ENCODE measurements around the gene CD93.

CD93 gene

DNA sequence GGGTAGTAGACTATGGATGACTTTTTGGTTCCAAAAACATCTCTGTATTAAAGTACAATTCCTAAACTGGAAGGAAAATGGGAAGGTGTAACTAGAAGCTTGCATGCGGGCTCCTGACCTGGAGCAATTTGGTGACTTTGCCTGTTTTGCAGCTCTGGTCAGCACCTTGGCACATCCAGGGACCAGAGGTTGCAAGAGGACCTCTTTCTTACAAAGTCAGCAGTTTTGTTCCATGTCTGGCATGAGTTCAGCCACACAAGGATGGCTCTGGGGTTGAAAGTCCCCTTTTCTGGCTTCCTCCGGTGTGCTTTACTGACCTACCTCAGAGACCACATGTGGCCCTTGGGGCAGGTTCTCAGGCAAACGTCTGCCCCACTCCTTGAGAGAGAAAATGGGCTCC is 22.7 kb upstream of the CD93 start:
- Histone ChIP-seq H3K4me3 (no peak overlapping the region), H3K36me3 (no peaks in the 10 kb centered on the region), H3K27ac (no peak overlapping the region), H3K9me3 (no peaks in the 10 kb centered on the region), H3K27me3 (no peaks in the 10 kb centered on the region), H3K4me1 (peaks cover 0 to 8% (median 0%) of the 10 kb centered on the region in 4 donors)
- TF ChIP-seq, protein P1, sequence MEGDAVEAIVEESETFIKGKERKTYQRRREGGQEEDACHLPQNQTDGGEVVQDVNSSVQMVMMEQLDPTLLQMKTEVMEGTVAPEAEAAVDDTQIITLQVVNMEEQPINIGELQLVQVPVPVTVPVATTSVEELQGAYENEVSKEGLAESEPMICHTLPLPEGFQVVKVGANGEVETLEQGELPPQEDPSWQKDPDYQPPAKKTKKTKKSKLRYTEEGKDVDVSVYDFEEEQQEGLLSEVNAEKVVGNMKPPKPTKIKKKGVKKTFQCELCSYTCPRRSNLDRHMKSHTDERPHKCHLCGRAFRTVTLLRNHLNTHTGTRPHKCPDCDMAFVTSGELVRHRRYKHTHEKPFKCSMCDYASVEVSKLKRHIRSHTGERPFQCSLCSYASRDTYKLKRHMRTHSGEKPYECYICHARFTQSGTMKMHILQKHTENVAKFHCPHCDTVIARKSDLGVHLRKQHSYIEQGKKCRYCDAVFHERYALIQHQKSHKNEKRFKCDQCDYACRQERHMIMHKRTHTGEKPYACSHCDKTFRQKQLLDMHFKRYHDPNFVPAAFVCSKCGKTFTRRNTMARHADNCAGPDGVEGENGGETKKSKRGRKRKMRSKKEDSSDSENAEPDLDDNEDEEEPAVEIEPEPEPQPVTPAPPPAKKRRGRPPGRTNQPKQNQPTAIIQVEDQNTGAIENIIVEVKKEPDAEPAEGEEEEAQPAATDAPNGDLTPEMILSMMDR (IDR thresholded peaks at IDR 0.05) = no peak
- intact Hi-C loops (cut with DNase I; ENCODE audit: low total_unique reads) = no loop called here
- no peak for DNase-seq

DNA sequence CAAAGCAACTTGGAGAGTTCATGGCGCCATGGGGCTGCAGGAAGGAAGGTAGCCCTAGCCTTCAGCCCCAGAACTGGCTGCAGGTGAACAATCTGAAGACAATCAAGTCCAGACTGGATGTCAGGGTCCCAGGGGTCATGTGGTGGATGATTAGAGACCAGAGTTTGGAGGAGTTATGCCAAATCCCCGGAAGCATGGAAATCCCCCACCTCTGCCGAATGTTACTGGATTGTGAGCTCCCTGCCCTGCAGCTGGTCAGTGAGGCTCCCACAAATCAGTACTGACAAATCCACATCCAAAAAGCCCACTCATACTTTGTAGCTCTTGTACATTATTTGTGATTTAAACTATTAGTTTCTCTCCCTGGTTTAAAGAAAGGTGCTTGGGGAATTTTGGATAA is 21.3 kb upstream of the CD93 start:
- H3K27me3 ChIP-seq = no peaks in the 10 kb centered on the region
- H3K36me3 ChIP-seq = no peaks in the 10 kb centered on the region
- H3K4me1 ChIP-seq = peaks cover 0 to 15% (median 0%) of the 10 kb centered on the region in 4 donors
- no peaks in the 10 kb centered on the region for H3K9me3 ChIP-seq
- no peak for DNase-seq
- intact Hi-C loops (cut with DNase I; ENCODE audit: low total_unique reads) = no loop called here
- no peak overlapping the region for H3K4me3 ChIP-seq
- no peak overlapping the region for H3K27ac ChIP-seq
- TF ChIP-seq, protein P1 (IDR thresholded peaks at IDR 0.05) = no peak

DNA sequence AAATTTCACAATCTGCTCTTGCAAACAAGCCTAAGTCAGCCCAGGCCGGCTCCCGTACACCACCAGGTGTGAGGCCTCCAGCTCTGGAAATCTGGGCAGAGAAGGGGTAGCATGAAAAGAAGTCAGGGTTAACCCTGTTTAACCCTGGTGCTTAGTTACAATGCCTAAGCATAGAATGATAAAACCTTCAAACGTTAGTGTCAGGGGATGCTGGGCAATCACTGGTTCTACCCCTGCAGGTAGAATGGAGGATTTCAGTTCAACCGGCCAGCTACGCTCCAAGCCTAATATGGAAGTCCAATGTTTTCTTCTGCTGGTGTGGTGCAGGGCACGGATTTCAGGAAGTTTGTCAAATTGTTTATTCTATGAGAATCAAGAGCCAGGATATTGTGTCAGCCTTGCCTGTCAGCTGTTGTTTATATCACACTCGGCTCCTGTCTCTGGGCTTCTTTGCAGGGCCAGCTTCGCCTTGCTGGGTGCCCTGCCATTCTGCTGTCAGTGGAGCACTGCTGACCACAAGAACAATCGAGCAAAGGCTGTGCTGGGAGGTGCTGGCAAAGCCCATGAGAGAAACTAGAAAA is 20.2 kb upstream of the CD93 start:
- DNase-seq = peak in 1 of 2 donors; percentile 58

DNA sequence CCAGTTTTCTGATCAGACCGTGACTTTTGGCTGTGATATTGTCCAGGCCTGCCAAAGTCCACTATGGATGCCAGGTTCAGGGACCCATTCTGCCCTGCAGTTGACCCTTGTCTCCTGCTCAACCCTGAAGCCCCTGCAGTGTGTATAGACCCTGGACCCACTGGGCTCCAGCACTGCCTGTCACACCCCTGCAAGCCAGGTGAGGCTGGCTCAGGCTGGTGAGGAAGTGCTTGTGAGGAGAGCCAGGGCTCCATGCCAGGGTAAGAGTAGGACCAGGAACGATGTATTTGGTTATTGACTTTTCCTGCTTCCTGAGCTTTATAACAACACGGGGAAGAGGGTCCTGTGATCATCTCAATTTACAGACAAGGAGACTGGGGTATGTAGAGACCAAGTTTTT is 19.1 kb upstream of the CD93 start:
- H3K4me3 ChIP-seq = no peak overlapping the region
- TF ChIP-seq, protein P1 (IDR thresholded peaks at IDR 0.05) = no peak
- H3K9me3 ChIP-seq = no peaks in the 10 kb centered on the region
- H3K4me1 ChIP-seq = peaks cover 0 to 19% (median 0%) of the 10 kb centered on the region in 4 donors
- intact Hi-C loops (cut with DNase I; ENCODE audit: low total_unique reads) = no loop called here
- H3K27ac ChIP-seq = no peak overlapping the region
- no peaks in the 10 kb centered on the region for H3K27me3 ChIP-seq
- no peaks in the 10 kb centered on the region for H3K36me3 ChIP-seq
- no peak for DNase-seq

More for the DNA sequence above, 20.2 kb upstream of the CD93 start:
- H3K4me3 ChIP-seq = no peak overlapping the region
- no peak overlapping the region for H3K27ac ChIP-seq
- TF ChIP-seq, protein P1 (IDR thresholded peaks at IDR 0.05) = peak in 1 of 2 experiments; percentile 4
- intact Hi-C loops (cut with DNase I; ENCODE audit: low total_unique reads) = no loop called here
- H3K4me1 ChIP-seq = peaks cover 0 to 19% (median 0%) of the 10 kb centered on the region in 4 donors
- no peaks in the 10 kb centered on the region for H3K9me3 ChIP-seq
- no peaks in the 10 kb centered on the region for H3K27me3 ChIP-seq
- H3K36me3 ChIP-seq = no peaks in the 10 kb centered on the region

DNA sequence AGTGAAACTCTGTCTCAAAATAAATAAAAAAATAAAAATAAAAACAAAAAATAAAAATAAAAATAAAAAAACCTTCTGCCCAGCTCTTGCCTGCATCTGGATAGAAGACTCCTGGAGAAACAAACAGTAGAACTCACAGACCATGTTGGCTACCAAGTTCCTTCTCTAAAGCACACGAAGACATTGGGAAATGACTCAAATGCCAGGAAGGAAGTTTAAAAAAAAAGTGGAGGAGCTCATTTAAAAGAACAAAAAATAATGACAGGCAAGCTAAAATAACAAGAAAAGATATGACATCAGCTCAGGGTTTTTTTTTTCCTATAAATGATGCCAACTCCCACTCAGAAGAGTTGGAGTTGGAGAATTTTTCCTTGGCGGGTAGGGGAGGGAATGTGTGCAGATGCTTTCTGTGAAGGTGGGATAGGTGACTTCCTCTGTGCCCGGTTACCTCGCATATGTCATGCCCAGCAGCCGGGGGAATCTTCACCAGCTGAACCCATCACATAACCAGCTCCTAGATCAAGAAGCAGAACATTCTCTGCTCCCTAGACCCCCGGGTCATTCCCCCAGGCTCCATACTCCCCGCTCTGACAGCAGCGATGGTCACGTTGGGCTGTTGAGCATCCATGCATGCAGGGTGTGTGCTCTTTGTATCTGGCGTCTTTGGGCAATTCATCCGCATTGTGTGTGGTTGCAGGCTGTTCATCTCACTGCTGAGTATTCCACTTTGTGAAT is 17.3 kb upstream of the CD93 start:
- TF ChIP-seq, protein P1 (IDR thresholded peaks at IDR 0.05) = no peak
- H3K9me3 ChIP-seq = no peaks in the 10 kb centered on the region
- no peaks in the 10 kb centered on the region for H3K36me3 ChIP-seq
- H3K4me1 ChIP-seq = peaks cover 0 to 19% (median 0%) of the 10 kb centered on the region in 4 donors
- peak overlapping the region in 1 of 2 donors; percentile 43 for H3K27ac ChIP-seq
- no peak overlapping the region for H3K4me3 ChIP-seq
- DNase-seq = no peak
- no peaks in the 10 kb centered on the region for H3K27me3 ChIP-seq
- intact Hi-C loops (cut with DNase I; ENCODE audit: low total_unique reads) = no loop called here
